ENCODE results near the gene MALAT1. TPM values are rescaled to one million over a fixed set of nuclear protein-coding genes. Genes with fewer than 3 reads are reported as not detected.

Gene MALAT1
- total and polyA plus RNA-seq, 10 of the 15 experiments (the other 5 are each of a cell fraction or from before 2014, with no cell fraction given), result 448 to 8,160 (median 2,019) TPM

DNA sequence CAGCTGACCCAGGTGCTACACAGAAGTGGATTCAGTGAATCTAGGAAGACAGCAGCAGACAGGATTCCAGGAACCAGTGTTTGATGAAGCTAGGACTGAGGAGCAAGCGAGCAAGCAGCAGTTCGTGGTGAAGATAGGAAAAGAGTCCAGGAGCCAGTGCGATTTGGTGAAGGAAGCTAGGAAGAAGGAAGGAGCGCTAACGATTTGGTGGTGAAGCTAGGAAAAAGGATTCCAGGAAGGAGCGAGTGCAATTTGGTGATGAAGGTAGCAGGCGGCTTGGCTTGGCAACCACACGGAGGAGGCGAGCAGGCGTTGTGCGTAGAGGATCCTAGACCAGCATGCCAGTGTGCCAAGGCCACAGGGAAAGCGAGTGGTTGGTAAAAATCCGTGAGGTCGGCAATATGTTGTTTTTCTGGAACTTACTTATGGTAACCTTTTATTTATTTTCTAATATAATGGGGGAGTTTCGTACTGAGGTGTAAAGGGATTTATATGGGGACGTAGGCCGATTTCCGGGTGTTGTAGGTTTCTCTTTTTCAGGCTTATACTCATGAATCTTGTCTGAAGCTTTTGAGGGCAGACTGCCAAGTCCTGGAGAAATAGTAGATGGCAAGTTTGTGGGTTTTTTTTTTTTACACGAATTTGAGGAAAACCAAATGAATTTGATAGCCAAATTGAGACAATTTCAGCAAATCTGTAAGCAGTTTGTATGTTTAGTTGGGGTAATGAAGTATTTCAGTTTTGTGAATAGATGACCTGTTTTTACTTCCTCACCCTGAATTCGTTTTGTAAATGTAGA is 1.7 kb downstream of the MALAT1 start (continued):
- TF ChIP-seq, protein P1, sequence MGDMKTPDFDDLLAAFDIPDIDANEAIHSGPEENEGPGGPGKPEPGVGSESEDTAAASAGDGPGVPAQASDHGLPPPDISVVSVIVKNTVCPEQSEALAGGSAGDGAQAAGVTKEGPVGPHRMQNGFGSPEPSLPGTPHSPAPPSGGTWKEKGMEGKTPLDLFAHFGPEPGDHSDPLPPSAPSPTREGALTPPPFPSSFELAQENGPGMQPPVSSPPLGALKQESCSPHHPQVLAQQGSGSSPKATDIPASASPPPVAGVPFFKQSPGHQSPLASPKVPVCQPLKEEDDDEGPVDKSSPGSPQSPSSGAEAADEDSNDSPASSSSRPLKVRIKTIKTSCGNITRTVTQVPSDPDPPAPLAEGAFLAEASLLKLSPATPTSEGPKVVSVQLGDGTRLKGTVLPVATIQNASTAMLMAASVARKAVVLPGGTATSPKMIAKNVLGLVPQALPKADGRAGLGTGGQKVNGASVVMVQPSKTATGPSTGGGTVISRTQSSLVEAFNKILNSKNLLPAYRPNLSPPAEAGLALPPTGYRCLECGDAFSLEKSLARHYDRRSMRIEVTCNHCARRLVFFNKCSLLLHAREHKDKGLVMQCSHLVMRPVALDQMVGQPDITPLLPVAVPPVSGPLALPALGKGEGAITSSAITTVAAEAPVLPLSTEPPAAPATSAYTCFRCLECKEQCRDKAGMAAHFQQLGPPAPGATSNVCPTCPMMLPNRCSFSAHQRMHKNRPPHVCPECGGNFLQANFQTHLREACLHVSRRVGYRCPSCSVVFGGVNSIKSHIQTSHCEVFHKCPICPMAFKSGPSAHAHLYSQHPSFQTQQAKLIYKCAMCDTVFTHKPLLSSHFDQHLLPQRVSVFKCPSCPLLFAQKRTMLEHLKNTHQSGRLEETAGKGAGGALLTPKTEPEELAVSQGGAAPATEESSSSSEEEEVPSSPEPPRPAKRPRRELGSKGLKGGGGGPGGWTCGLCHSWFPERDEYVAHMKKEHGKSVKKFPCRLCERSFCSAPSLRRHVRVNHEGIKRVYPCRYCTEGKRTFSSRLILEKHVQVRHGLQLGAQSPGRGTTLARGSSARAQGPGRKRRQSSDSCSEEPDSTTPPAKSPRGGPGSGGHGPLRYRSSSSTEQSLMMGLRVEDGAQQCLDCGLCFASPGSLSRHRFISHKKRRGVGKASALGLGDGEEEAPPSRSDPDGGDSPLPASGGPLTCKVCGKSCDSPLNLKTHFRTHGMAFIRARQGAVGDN (IDR thresholded peaks at IDR 0.05), result peak; percentile 16; the same call in 1 of the 2 replicates
- TF ChIP-seq MTA2 (IDR thresholded peaks at IDR 0.05; ENCODE audit: low read depth) (no peak), ZBED1 (IDR thresholded peaks at IDR 0.05; ENCODE audit: borderline replicate concordance) (peak; percentile 63; the same call in 1 of the 2 replicates), KLF5 (IDR thresholded peaks at IDR 0.05; ENCODE audit: partially characterized antibody) (no peak), TBL1XR1 (IDR thresholded peaks at IDR 0.05; ENCODE audit: low read depth, low read length) (no peak), SREBF2 (IDR thresholded peaks at IDR 0.05; ENCODE audit: low read length) (no peak), JUND (IDR thresholded peaks at IDR 0.05; ENCODE audit: low read depth, low read length) (no peak), RAD21 (IDR thresholded peaks at IDR 0.05; ENCODE audit: insufficient read depth, low read depth, low read length) (no peak), CHD2 (IDR thresholded peaks at IDR 0.05; ENCODE audit: borderline replicate concordance, low read depth, low read length) (no peak), MYC (IDR thresholded peaks at IDR 0.05; ENCODE audit: insufficient read depth, insufficient read length, insufficient replicate concordance, low read length, severe bottlenecking) (no peak), JUNB (IDR thresholded peaks at IDR 0.05) (no peak), NBN (IDR thresholded peaks at IDR 0.05) (peak; percentile 79; the same call in 1 of the 2 replicates), PAX8 (IDR thresholded peaks at IDR 0.05) (no peak), SREBF1 (IDR thresholded peaks at IDR 0.05; ENCODE audit: low read length) (no peak), SIX5 (IDR thresholded peaks at IDR 0.05; ENCODE audit: low read depth, low read length, severe bottlenecking) (no peak), PAX5 (IDR thresholded peaks at IDR 0.05; ENCODE audit: borderline replicate concordance, low read depth, low read length) (no peak; the same call in 1 of the 2 replicates), FOS (IDR thresholded peaks at IDR 0.05; ENCODE audit: borderline replicate concordance, extremely low read depth, insufficient read length) (no peak)
- TF ChIP-seq, protein P2, sequence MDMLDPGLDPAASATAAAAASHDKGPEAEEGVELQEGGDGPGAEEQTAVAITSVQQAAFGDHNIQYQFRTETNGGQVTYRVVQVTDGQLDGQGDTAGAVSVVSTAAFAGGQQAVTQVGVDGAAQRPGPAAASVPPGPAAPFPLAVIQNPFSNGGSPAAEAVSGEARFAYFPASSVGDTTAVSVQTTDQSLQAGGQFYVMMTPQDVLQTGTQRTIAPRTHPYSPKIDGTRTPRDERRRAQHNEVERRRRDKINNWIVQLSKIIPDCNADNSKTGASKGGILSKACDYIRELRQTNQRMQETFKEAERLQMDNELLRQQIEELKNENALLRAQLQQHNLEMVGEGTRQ (IDR thresholded peaks at IDR 0.05; ENCODE audit: borderline replicate concordance, low read depth, low read length), result no peak
- TF ChIP-seq, protein P3, sequence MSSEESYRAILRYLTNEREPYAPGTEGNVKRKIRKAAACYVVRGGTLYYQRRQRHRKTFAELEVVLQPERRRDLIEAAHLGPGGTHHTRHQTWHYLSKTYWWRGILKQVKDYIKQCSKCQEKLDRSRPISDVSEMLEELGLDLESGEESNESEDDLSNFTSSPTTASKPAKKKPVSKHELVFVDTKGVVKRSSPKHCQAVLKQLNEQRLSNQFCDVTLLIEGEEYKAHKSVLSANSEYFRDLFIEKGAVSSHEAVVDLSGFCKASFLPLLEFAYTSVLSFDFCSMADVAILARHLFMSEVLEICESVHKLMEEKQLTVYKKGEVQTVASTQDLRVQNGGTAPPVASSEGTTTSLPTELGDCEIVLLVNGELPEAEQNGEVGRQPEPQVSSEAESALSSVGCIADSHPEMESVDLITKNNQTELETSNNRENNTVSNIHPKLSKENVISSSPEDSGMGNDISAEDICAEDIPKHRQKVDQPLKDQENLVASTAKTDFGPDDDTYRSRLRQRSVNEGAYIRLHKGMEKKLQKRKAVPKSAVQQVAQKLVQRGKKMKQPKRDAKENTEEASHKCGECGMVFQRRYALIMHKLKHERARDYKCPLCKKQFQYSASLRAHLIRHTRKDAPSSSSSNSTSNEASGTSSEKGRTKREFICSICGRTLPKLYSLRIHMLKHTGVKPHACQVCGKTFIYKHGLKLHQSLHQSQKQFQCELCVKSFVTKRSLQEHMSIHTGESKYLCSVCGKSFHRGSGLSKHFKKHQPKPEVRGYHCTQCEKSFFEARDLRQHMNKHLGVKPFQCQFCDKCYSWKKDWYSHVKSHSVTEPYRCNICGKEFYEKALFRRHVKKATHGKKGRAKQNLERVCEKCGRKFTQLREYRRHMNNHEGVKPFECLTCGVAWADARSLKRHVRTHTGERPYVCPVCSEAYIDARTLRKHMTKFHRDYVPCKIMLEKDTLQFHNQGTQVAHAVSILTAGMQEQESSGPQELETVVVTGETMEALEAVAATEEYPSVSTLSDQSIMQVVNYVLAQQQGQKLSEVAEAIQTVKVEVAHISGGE (CRISPR knock-in tag; IDR thresholded peaks at IDR 0.05), result peak; percentile 18; the same call in 1 of the 2 replicates
- TF ChIP-seq, protein P4, sequence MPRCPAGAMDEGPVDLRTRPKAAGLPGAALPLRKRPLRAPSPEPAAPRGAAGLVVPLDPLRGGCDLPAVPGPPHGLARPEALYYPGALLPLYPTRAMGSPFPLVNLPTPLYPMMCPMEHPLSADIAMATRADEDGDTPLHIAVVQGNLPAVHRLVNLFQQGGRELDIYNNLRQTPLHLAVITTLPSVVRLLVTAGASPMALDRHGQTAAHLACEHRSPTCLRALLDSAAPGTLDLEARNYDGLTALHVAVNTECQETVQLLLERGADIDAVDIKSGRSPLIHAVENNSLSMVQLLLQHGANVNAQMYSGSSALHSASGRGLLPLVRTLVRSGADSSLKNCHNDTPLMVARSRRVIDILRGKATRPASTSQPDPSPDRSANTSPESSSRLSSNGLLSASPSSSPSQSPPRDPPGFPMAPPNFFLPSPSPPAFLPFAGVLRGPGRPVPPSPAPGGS (IDR thresholded peaks at IDR 0.05; ENCODE audit: borderline replicate concordance, insufficient read depth, low read depth, low read length, poor library complexity, severe bottlenecking), result no peak

All from GM12878 (cell line).